HepG2 (cell line): ENCODE measurements around the gene CD151. TPM values are rescaled to one million over a fixed set of nuclear protein-coding genes. Genes with fewer than 3 reads are reported as not detected.

Experiments
- CREM ChIP-seq, 2 experiments: sonication (generic) in 1 of 2; formaldehyde crosslinking in 1 of 2; IDR thresholded peaks; 2 replicates each; pipeline versions ENCODE4 v1.4.0 to v1.6.1; 2016 to 2020; ENCODE audit warnings: antibody characterized with exemption in 1 of 2, mild to moderate bottlenecking in 1 of 2, missing genetic modification reagents in 1 of 2
- HMGXB3 ChIP-seq: sonication (generic); formaldehyde crosslinking; IDR thresholded peaks from 2 replicates; pipeline ENCODE4 v1.4.0; 2020; ENCODE audit warnings: missing genetic modification reagents, borderline replicate concordance
- RORA ChIP-seq: sonication (generic); formaldehyde crosslinking; IDR thresholded peaks from 2 replicates; pipeline ENCODE4 v1.5.0; 2020; ENCODE audit warnings: mild to moderate bottlenecking, missing genetic modification reagents, moderate library complexity
- TAF1 ChIP-seq: sonication (generic); formaldehyde crosslinking; IDR thresholded peaks from 2 replicates; pipeline ENCODE4 v1.4.0; 2020; ENCODE audit warnings: missing genetic modification reagents
- ZBTB43 ChIP-seq: sonication (generic); formaldehyde crosslinking; conservative IDR thresholded peaks from 2 replicates; pipeline ENCODE4 v1.4.0; 2020; ENCODE audit warnings: missing genetic modification reagents
- ZNF512B ChIP-seq: sonication (generic); formaldehyde crosslinking; IDR thresholded peaks from 2 replicates; pipeline ENCODE4 v1.5.1; 2020; ENCODE audit warnings: missing genetic modification reagents, mild to moderate bottlenecking, borderline replicate concordance
- ZSCAN21 ChIP-seq: sonication (generic); formaldehyde crosslinking; IDR thresholded peaks from 2 replicates; pipeline ENCODE4 v1.8.0; 2022; ENCODE audit warnings: mild to moderate bottlenecking, missing genetic modification reagents, moderate library complexity, borderline replicate concordance
- polyA plus RNA-seq, 8 experiments: library from polyadenylated mRNA; depleted of rRNA in 3 of 8; stranded (reverse) in 7 of 8; unstranded in 1 of 8; fragments of >200 nt; fragmentation: Illumina TruSeq in 4 of 8; extraction: Trizol in 4 of 8; gene quantifications; 2 replicates each; pipeline versions ENCODE4 v1.2.1 to v1.2.3, GENCODE V29; 2011 to 2016; ENCODE audit warnings: low read depth in 4 of 8, missing spikeins in 1 of 8, mixed read lengths in 1 of 8; ENCODE audit not compliant: insufficient read depth in 1 of 8
- total RNA-seq, 5 experiments: library from RNA; depleted of rRNA; stranded (reverse); fragments of >200 nt; fragmentation: Illumina TruSeq; extraction: Trizol; gene quantifications; 2 replicates each; pipeline ENCODE4 v1.2.3, GENCODE V29; 2016; ENCODE audit warnings: low read depth in 1 of 5

CD151 gene
- total and polyA plus RNA-seq, 2 of the 13 experiments (the other 11 are each of a cell fraction or from before 2014, with no cell fraction given): 125 to 197 TPM

GRCh38 chr11:830295-831117 lies 2.2 kb upstream of the CD151 start (continued):
- TF ChIP-seq TAF1 (CRISPR knock-in tag): 0 out of 2 replicates have a peak, but pooled peaks have one; percentile 27
- TF ChIP-seq ZBTB43 (CRISPR knock-in tag): no peak
- TF ChIP-seq CREM (IDR thresholded peaks at IDR 0.05): no peak
- no peak for TF ChIP-seq CREM (CRISPR knock-in tag; IDR thresholded peaks at IDR 0.05)
- TF ChIP-seq HMGXB3 (CRISPR knock-in tag): no peak
- TF ChIP-seq RORA (CRISPR knock-in tag): no peak
- TF ChIP-seq ZNF512B (CRISPR knock-in tag): 0 out of 2 replicates have a peak, but pooled peaks have one; percentile 54
- TF ChIP-seq ZSCAN21 (CRISPR knock-in tag): peak; percentile 74; the same call in 1 of the 2 replicates
- TF ChIP-seq, all 625 proteins: peak for 114
